Measurements from ENCODE around the gene STK4. TPM values are rescaled to one million over a fixed set of nuclear protein-coding genes. Genes with fewer than 3 reads are reported as not detected.
A peak's percentile ranks its signal among the peaks of the same experiment; 100 is the strongest.

The STK4 gene
- total and polyA plus RNA-seq, 2 donors (not counting 3 experiments of a cell fraction or from before 2014, with no cell fraction given): 9.1 to 29.6 TPM

DNA sequence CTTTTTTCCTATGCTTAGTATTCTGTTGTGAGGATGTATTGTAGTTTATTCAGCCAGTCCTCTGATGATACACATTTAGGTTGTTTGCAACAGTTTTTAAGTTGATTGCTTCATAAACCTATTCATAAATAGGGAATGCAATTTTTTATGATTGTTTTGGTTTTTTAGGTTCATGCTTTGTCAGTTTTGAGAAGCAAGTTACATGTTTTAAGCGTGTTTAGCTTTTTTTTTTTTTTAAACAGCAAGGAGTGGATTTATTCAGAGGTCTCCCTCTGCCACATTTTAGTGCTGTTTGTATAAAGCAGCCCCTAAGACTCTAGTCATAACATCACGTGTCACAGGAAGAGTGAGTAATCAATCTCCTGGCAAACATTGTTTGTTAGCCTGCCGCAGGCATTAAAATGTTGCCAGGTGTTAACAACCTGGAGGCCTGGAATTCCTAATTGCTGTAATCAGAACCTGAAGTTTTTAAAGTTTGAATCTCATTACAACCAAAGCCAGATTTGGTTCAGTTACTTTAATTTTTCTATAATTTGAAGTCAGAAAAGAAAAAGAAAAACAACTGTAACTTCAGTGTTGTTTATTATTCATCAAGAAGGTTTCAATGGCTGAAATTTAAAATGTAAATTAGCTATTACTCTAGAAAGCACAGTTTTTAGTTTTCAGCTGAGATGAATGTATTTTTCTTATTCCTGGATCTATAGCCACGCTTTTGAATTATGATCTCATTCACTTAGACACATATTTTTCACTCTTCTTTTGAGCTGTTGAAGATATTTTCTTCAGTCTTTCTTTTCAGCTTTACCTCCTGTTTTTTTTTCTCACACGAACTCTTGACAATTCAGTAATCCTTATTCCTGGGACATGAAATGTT is 75.4 kb downstream of the STK4 start:
- dilution Hi-C loops (cut with MboI; ENCODE audit: extremely low pct_ligation_motif_present, low sequenced_read_pairs) (no loop called here), intact Hi-C loops (cut with micrococcal nuclease) (loop anchor here (1.0 to 2.0 kb wide), 2 partner anchors 48 to 75 kb away; partner anchors contain the start of gene STK4)
- Histone ChIP-seq H3K36me3 (ENCODE audit: control insufficient read depth in 2 of 2, extremely low read depth in 1 of 2, insufficient read depth in 2 of 2, low read length in 2 of 2) (no peaks in the 10 kb centered on the region), H3K9ac (replicated peaks; ENCODE audit: extremely low read depth, insufficient read depth, low read length) (peak overlapping the region; percentile 69), H3K79me2 (ENCODE audit: control insufficient read depth, insufficient read depth, low read length) (peaks cover 1% of the 10 kb centered on the region), H3K9me1 (replicated peaks; ENCODE audit: control insufficient read depth, extremely low read depth, insufficient read depth, low read length) (no peaks in the 10 kb centered on the region), H4K20me1 (replicated peaks; ENCODE audit: control insufficient read depth, extremely low read depth, insufficient read depth, low read length) (no peaks in the 10 kb centered on the region), H3K9me3 (replicated peaks; ENCODE audit: control insufficient read depth, insufficient read depth, low read length) (no peaks in the 10 kb centered on the region), H3K4me3 (replicated peaks in 1 of 3; ENCODE audit: insufficient read depth in 1 of 3, low read depth in 1 of 3, low read length in 3 of 3) (no peak overlapping the region), H3K4me2 (ENCODE audit: insufficient read depth, low read length) (peak overlapping the region; percentile 76), H3K27me3 (ENCODE audit: control insufficient read depth in 2 of 2, insufficient read depth in 2 of 2, low read length in 2 of 2) (no peaks in the 10 kb centered on the region), H3K27ac (ENCODE audit: insufficient read depth, low read depth, low read length) (peak overlapping the region; percentile 61), H3K4me1 (ENCODE audit: control insufficient read depth, extremely low read depth, insufficient read depth, low read length) (peaks cover 25% of the 10 kb centered on the region), H2AFZ (ENCODE audit: low read depth, low read length) (no peak overlapping the region)
- ChIA-PET CTCF (interaction anchor here (1.0 to 5.2 kb wide), 8 partner anchors 9 to 270 kb away, joined by 3 to 411 read pairs (median 26); partner anchors contain the start of genes KCNS1 and WFDC5), POLR2A (no interaction called here)
- FAIRE-seq (peak; percentile 76), DNase-seq (ENCODE audit: low read depth, low spot score) (peak; percentile 91)
- TSS peak; percentile 67 for BruUV-seq (replicated peaks)
- TF ChIP-seq POLR2AphosphoS5 (IDR thresholded peaks at IDR 0.05; ENCODE audit: insufficient read depth, low read depth, low read length): peak; percentile 21
- peak; percentile 89 for TF ChIP-seq JUN (IDR thresholded peaks at IDR 0.05; ENCODE audit: borderline replicate concordance, insufficient read depth, insufficient read length, low read depth)
- peak; percentile 70 for TF ChIP-seq FOS (IDR thresholded peaks at IDR 0.05; ENCODE audit: borderline replicate concordance, insufficient read depth, low read length)
- no peak for TF ChIP-seq EZH2 (IDR thresholded peaks at IDR 0.05; ENCODE audit: borderline replicate concordance, low read depth, low read length, severe bottlenecking)
- no peak for TF ChIP-seq MYC (IDR thresholded peaks at IDR 0.05; ENCODE audit: low read depth, low read length)
- TF ChIP-seq, protein P1, sequence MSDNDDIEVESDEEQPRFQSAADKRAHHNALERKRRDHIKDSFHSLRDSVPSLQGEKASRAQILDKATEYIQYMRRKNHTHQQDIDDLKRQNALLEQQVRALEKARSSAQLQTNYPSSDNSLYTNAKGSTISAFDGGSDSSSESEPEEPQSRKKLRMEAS (IDR thresholded peaks at IDR 0.05; ENCODE audit: insufficient read depth, insufficient read length): peak; percentile 53

Data from endothelial cell of umbilical vein (primary cell).